HepG2 (cell line): Measurements from ENCODE around the gene CARD9. TPM values are rescaled to one million over a fixed set of nuclear protein-coding genes. Genes with fewer than 3 reads are reported as not detected.

ENCODE experiments used
- AKAP8 ChIP-seq: sonication (generic); formaldehyde crosslinking; IDR thresholded peaks from 2 replicates; pipeline ENCODE4 v1.5.1; 2020; ENCODE audit warnings: mild to moderate bottlenecking, missing genetic modification reagents
- ATAD3A ChIP-seq: sonication (generic); formaldehyde crosslinking; IDR thresholded peaks from 2 replicates; pipeline ENCODE4 v1.4.0; 2020; ENCODE audit warnings: missing genetic modification reagents
- ATF5 ChIP-seq: sonication (generic); formaldehyde crosslinking; IDR thresholded peaks from 2 replicates; pipeline ENCODE4 v1.4.0; 2020; ENCODE audit warnings: mild to moderate bottlenecking, low read depth, missing genetic modification reagents
- CREB1 ChIP-seq, 2 experiments: fragments of 450-650 bp in 1 of 2; IDR thresholded peaks; 2 replicates each; pipeline ENCODE4 v1.6.1; 2016 to 2017; ENCODE audit warnings: control low read depth in 1 of 2, mild to moderate bottlenecking in 1 of 2, missing compliant biosample characterization in 1 of 2, missing genetic modification characterization in 1 of 2
- DBP ChIP-seq: sonication (generic); formaldehyde crosslinking; IDR thresholded peaks from 2 replicates; pipeline ENCODE4 v1.4.0; 2020; ENCODE audit warnings: missing genetic modification reagents; ENCODE audit errors: not compliant biosample characterization
- HMGXB3 ChIP-seq: sonication (generic); formaldehyde crosslinking; IDR thresholded peaks from 2 replicates; pipeline ENCODE4 v1.4.0; 2020; ENCODE audit warnings: missing genetic modification reagents, borderline replicate concordance
- MAX ChIP-seq: IDR thresholded peaks from 2 replicates; pipeline ENCODE4 v1.6.1; 2012; ENCODE audit warnings: inconsistent platforms
- MYNN ChIP-seq: sonication (generic); formaldehyde crosslinking; IDR thresholded peaks from 2 replicates; pipeline ENCODE4 v1.4.0; 2020; ENCODE audit warnings: mild to moderate bottlenecking, low read depth, missing genetic modification reagents
- SRSF1 ChIP-seq: fragments of 200-400 bp; formaldehyde crosslinking; optimal IDR thresholded peaks from 2 replicates; pipeline ENCODE3; 2017; ENCODE audit warnings: mild to moderate bottlenecking, low read depth, low read length, moderate library complexity
- TFAP4 ChIP-seq: sonication (generic); IDR thresholded peaks from 2 replicates; pipeline ENCODE4 v1.6.1; 2016; ENCODE audit warnings: low read depth, borderline replicate concordance
- THAP7 ChIP-seq: sonication (generic); formaldehyde crosslinking; IDR thresholded peaks from 2 replicates; pipeline ENCODE4 v1.8.1; 2023; ENCODE audit warnings: mild to moderate bottlenecking, missing genetic modification reagents
- ZBTB10 ChIP-seq: sonication (generic); formaldehyde crosslinking; IDR thresholded peaks from 2 replicates; pipeline ENCODE4 v1.4.0; 2020; ENCODE audit warnings: missing genetic modification reagents, borderline replicate concordance
- ZBTB8A ChIP-seq: sonication (generic); formaldehyde crosslinking; IDR thresholded peaks from 2 replicates; pipeline ENCODE4 v1.4.0; 2020; ENCODE audit warnings: mild to moderate bottlenecking, low read depth, missing genetic modification reagents, borderline replicate concordance
- ZFP36L1 ChIP-seq: sonication (generic); formaldehyde crosslinking; IDR thresholded peaks from 2 replicates; pipeline ENCODE4 v1.8.0; 2022; ENCODE audit warnings: mild to moderate bottlenecking, missing genetic modification reagents, moderate library complexity
- ZNF205 ChIP-seq: IDR thresholded peaks from 2 replicates; pipeline ENCODE4 v1.6.1; 2018; ENCODE audit warnings: missing biosample characterization, missing genetic modification reagents
- ZNF598 ChIP-seq: sonication (generic); formaldehyde crosslinking; IDR thresholded peaks from 2 replicates; pipeline ENCODE4 v1.5.1; 2020; ENCODE audit warnings: mild to moderate bottlenecking, missing genetic modification reagents, borderline replicate concordance
- ZNF782 ChIP-seq: sonication (generic); formaldehyde crosslinking; IDR thresholded peaks from 2 replicates; pipeline ENCODE4 v1.4.0; 2020; ENCODE audit warnings: missing genetic modification reagents, mild to moderate bottlenecking, borderline replicate concordance
- polyA plus RNA-seq, 8 experiments: library from polyadenylated mRNA; depleted of rRNA in 3 of 8; stranded (reverse) in 7 of 8; unstranded in 1 of 8; fragments of >200 nt; fragmentation: Illumina TruSeq in 4 of 8; extraction: Trizol in 4 of 8; gene quantifications; 2 replicates each; pipeline versions ENCODE4 v1.2.1 to v1.2.3, GENCODE V29; 2011 to 2016; ENCODE audit warnings: low read depth in 4 of 8, missing spikeins in 1 of 8, mixed read lengths in 1 of 8; ENCODE audit not compliant: insufficient read depth in 1 of 8
- total RNA-seq, 5 experiments: library from RNA; depleted of rRNA; stranded (reverse); fragments of >200 nt; fragmentation: Illumina TruSeq; extraction: Trizol; gene quantifications; 2 replicates each; pipeline ENCODE4 v1.2.3, GENCODE V29; 2016; ENCODE audit warnings: low read depth in 1 of 5

Gene CARD9
- total and polyA plus RNA-seq, 2 of the 13 experiments (the other 11 are each of a cell fraction or from before 2014, with no cell fraction given): 3.3 to 7.4 TPM

- TF ChIP-seq AKAP8 (peak; percentile 91), ATAD3A (CRISPR knock-in tag) (no peak), MAX (peak; percentile 78), THAP7 (no peak), ZBTB8A (no peak), ZNF782 (no peak), ZNF205 (CRISPR knock-in tag) (no peak), DBP (CRISPR knock-in tag) (no peak), TFAP4 (no peak), CREB1 (IDR thresholded peaks at IDR 0.05) (no peak; the same call in 1 of the 2 replicates), CREB1 (CRISPR knock-in tag; IDR thresholded peaks at IDR 0.05) (no peak), ZNF598 (CRISPR knock-in tag) (no peak), ZFP36L1 (CRISPR knock-in tag) (no peak; the same call in 1 of the 2 replicates), MYNN (CRISPR knock-in tag) (no peak), HMGXB3 (no peak), ZBTB10 (no peak), ATF5 (CRISPR knock-in tag) (no peak), SRSF1 (no peak)
Observed at GRCh38 chr9:136400038-136400834, 26.8 kb upstream of the CARD9 start, which contains the start of gene SNAPC4 (continued).
